ENCODE data around the gene ANKRD44.

DNA sequence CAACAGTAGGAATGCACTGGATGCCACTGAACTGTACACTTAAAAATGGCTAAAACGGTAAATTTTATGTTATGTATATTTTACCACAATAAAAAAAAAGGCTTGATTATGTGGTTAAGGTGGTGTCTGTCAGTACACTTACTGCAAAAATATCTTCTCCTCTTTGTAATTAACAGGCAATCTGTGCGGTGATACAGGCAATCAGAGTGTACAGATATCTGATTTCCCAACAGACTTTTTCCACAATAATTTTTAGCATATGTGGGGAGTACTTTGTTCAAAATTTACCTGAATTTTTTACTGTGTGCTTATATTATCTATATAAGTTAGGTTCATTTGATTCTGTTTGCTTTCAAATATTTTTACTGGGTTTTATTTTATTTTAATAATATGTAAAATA, 209.1 kb downstream of the ANKRD44 start:
- TF ChIP-seq SIRT6 (IDR thresholded peaks at IDR 0.05; ENCODE audit: low read length) (no peak), ASH2L (IDR thresholded peaks at IDR 0.05; ENCODE audit: low read length) (no peak), CTCF (IDR thresholded peaks at IDR 0.05; ENCODE audit: control extremely low read depth in 1 of 3, insufficient read depth in 1 of 3, low read depth in 1 of 3, low read length in 3 of 3) (no peak), CHD1 (IDR thresholded peaks at IDR 0.05; ENCODE audit: low read depth, low read length) (no peak), SUZ12 (IDR thresholded peaks at IDR 0.05; ENCODE audit: low read length) (no peak), CBX8 (IDR thresholded peaks at IDR 0.05; ENCODE audit: borderline replicate concordance, low read depth, low read length) (no peak), SIN3A (conservative IDR thresholded peaks at IDR 0.05 in 1 of 2, IDR thresholded peaks at IDR 0.05 in 1 of 2; ENCODE audit: low read depth in 1 of 2, low read length in 2 of 2) (no peak), POLR2A (IDR thresholded peaks at IDR 0.05; ENCODE audit: control extremely low read depth in 1 of 2, low read depth in 2 of 2, low read length in 2 of 2) (no peak), POLR2AphosphoS5 (IDR thresholded peaks at IDR 0.05; ENCODE audit: low read depth, low read length) (no peak), ZNF274 (IDR thresholded peaks at IDR 0.05; ENCODE audit: borderline replicate concordance, extremely low read depth, low read length) (no peak)
- TF ChIP-seq, protein P1, sequence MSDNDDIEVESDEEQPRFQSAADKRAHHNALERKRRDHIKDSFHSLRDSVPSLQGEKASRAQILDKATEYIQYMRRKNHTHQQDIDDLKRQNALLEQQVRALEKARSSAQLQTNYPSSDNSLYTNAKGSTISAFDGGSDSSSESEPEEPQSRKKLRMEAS (IDR thresholded peaks at IDR 0.05) = no peak

Data from H1 (cell line).